ENCODE measurements around the gene MEX3A. TPM values are rescaled to one million over a fixed set of nuclear protein-coding genes. Genes with fewer than 3 reads are reported as not detected.
"Not testable (repeated sequence)": the region's sequence is repeated elsewhere in the genome, so short reads cannot be mapped to it uniquely, and the experiment has no call there.

MEX3A gene
- total RNA-seq, 1 donor from 2014 or later = 61.9 TPM

DNA sequence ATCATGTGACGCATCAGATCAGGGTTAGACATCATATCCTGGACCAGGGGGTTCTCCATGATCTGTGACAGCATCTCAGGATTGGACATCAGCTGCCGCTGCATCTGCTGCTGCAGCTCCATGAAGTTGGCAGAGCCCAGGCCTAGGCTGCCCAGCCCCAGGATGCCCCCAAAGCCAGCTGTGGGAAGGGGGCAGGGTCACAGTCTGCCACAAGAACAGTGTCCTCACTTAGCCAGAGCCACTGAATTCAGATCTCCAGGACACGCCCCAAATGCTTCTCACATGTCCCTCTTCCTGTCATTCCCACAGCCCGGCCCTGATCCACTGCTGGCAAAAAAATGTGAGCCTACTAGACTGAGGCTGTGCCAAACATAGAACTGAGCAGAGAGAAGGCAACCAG, 31.9 kb downstream of the MEX3A start:
- Mint-ChIP-seq H3K27me3 (no peaks in the 10 kb centered on the region), H3K9me3 (no peaks in the 10 kb centered on the region), H3K27ac (no peak overlapping the region), H3K4me1 (ENCODE audit: unreplicated experiment) (peaks cover 16% of the 10 kb centered on the region), H3K36me3 (peaks cover 12% of the 10 kb centered on the region), H3K4me3 (peak overlapping the region; percentile 39)
- TF ChIP-seq CTCF (conservative IDR thresholded peaks at IDR 0.05) = no peak
- DNase-seq (ENCODE audit: extremely low spot score, unreplicated experiment) = no peak

DNA sequence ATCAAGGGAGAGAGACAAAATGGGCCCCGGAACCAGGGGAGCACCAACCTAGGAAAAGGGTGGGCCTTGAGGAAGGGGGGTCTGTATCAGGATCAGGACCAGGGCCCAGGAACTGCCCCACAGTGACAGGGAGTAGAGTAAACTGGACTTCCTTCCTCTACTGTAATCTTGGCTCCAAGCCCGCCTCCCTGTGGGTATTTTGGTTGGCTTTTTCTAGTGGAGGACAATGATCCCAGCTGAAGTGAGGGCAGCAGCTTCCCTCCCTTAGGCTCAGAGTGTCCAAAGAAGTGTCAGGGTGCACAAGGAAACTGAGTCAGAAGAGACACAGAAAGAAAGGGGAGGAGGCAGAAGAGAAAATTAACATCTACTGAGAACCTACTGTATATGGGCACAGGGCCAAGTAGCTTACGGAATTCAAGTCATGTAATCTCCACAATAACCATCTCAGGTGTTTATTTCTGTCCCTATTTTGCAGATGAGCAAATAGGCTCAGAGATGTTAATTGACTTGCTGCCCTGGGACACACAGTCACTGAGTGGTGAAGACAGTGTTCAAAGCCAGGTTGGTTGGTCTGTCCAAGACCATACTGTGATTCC, 33.5 kb downstream of the MEX3A start:
- Mint-ChIP-seq H3K36me3 (peaks cover 14% of the 10 kb centered on the region), H3K27ac (no peak overlapping the region), H3K27me3 (no peaks in the 10 kb centered on the region), H3K9me3 (no peaks in the 10 kb centered on the region), H3K4me1 (ENCODE audit: unreplicated experiment) (peaks cover 14% of the 10 kb centered on the region), H3K4me3 (no peak overlapping the region)
- no peak for TF ChIP-seq CTCF (conservative IDR thresholded peaks at IDR 0.05)
- DNase-seq (ENCODE audit: extremely low spot score, unreplicated experiment) = no peak

- DNase-seq (ENCODE audit: extremely low spot score, unreplicated experiment) = no peak
- no peak for TF ChIP-seq CTCF (conservative IDR thresholded peaks at IDR 0.05)
- Mint-ChIP-seq H3K4me3 (no peak overlapping the region), H3K9me3 (no peaks in the 10 kb centered on the region), H3K36me3 (peaks cover 17% of the 10 kb centered on the region), H3K4me1 (ENCODE audit: unreplicated experiment) (no peaks in the 10 kb centered on the region), H3K27me3 (no peaks in the 10 kb centered on the region), H3K27ac (no peak overlapping the region)
Measured at GRCh38 chr1:156045076-156045475, 37.2 kb downstream of the MEX3A start.

- Mint-ChIP-seq H3K4me3 (no peak overlapping the region), H3K9me3 (no peaks in the 10 kb centered on the region), H3K27me3 (no peaks in the 10 kb centered on the region), H3K36me3 (peaks cover 9% of the 10 kb centered on the region), H3K27ac (no peak overlapping the region), H3K4me1 (ENCODE audit: unreplicated experiment) (no peaks in the 10 kb centered on the region)
- TF ChIP-seq CTCF (conservative IDR thresholded peaks at IDR 0.05) = no peak
- no peak for DNase-seq (ENCODE audit: extremely low spot score, unreplicated experiment)
Measured at GRCh38 chr1:156042828-156043227, 39.4 kb downstream of the MEX3A start.

DNA sequence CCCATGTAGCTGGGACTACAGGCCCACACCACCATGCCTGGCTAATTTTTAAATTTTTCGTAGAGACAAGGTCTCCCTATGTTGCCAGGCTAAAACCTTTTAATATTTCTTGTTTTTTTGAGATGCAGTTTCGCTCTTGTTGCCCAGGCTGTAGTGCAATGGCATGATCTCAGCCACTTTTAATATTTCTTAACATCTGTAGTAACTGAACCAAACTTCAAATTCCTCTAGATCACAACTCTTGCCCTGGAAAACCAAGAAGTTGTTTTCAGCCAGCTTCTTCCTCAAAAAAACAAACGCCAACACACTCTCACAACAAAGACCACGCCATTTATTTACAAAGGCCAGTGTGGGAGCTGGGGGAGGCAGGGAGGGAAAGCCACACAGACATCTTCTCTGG, 47.3 kb downstream of the MEX3A start:
- not testable (repeated sequence) for H3K4me1 Mint-ChIP-seq (ENCODE audit: unreplicated experiment); H3K36me3 Mint-ChIP-seq; H3K9me3 Mint-ChIP-seq

DNA sequence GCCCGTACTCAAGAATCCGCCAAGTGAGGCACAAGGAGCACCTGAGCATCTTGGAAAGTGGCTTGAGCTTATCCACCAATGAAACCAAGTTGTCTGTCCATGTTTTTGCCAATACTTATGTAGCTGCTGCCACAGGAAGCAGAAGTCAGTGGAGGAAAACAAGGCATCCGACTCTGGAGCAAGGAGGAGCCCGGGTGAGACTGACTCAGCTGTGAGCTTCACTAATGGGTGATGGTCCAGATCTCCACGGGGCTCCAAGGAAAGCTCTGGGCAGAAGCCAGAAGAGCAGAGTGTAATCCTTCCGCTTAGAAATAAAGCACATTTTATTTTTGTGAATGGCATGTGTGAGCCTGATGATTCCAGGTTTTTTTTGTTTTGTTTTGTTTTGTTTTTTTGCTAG, 49.3 kb downstream of the MEX3A start:
- TF ChIP-seq CTCF (conservative IDR thresholded peaks at IDR 0.05) = no peak
- Mint-ChIP-seq H3K36me3 (no peaks in the 10 kb centered on the region), H3K4me1 (ENCODE audit: unreplicated experiment) (no peaks in the 10 kb centered on the region), H3K4me3 (no peak overlapping the region), H3K9me3 (no peaks in the 10 kb centered on the region), H3K27me3 (no peaks in the 10 kb centered on the region), H3K27ac (no peak overlapping the region)
- DNase-seq (ENCODE audit: extremely low spot score, unreplicated experiment) = no peak

More for the DNA sequence above, 47.3 kb downstream of the MEX3A start:
- H3K27ac Mint-ChIP-seq; DNase-seq (ENCODE audit: extremely low spot score, unreplicated experiment); H3K4me3 Mint-ChIP-seq; H3K27me3 Mint-ChIP-seq: not testable (repeated sequence)

All from type B pancreatic cell (in vitro differentiated cells).